ENCODE measurements around the gene CORIN. TPM values are rescaled to one million over a fixed set of nuclear protein-coding genes. Genes with fewer than 3 reads are reported as not detected.
A peak's percentile ranks its signal among the peaks of the same experiment; 100 is the strongest.

The CORIN gene
- total and polyA plus RNA-seq, 2 experiments from 2014 or later, result not detected

GRCh38 chr4:47784222-47784621, 53.6 kb downstream of the CORIN start:
- Histone ChIP-seq H3K79me2 (replicated peaks; ENCODE audit: insufficient read depth) (no peaks in the 10 kb centered on the region), H3K4me2 (no peak overlapping the region), H4K20me1 (replicated peaks; ENCODE audit: insufficient read depth) (no peaks in the 10 kb centered on the region), H3K4me3 (no peak overlapping the region), H3K9me2 (ENCODE audit: insufficient read depth) (no peaks in the 10 kb centered on the region), H3K4me1 (ENCODE audit: insufficient read depth) (no peaks in the 10 kb centered on the region), H2AFZ (no peak overlapping the region), H3K27me3 (ENCODE audit: insufficient read depth) (no peaks in the 10 kb centered on the region), H3K36me3 (ENCODE audit: insufficient read depth) (no peaks in the 10 kb centered on the region), H3K27ac (ENCODE audit: low read depth) (no peak overlapping the region), H3F3A (replicated peaks; ENCODE audit: low read depth) (no peaks in the 10 kb centered on the region)
- TF ChIP-seq STAT1 (IDR thresholded peaks at IDR 0.05; ENCODE audit: unreplicated experiment), result no peak
- H3K27ac Mint-ChIP-seq, result no peak overlapping the region
- H3K36me3 Mint-ChIP-seq (ENCODE audit: low read depth), result no peaks in the 10 kb centered on the region
- DNase-seq (ENCODE audit: low spot score) (no peak), ATAC-seq (no peak)
- H3K4me1 Mint-ChIP-seq, result no peaks in the 10 kb centered on the region
- H3K4me3 Mint-ChIP-seq, result no peak overlapping the region
- no peaks in the 10 kb centered on the region for H3K27me3 Mint-ChIP-seq (ENCODE audit: insufficient read depth, low read depth, poor library complexity)
- peaks cover 2% of the 10 kb centered on the region; the same call in 2 of the 3 replicates for H3K9me3 Mint-ChIP-seq

- no peaks in the 10 kb centered on the region for H3K9me2 ChIP-seq (ENCODE audit: insufficient read depth)
- TF ChIP-seq, protein P1, sequence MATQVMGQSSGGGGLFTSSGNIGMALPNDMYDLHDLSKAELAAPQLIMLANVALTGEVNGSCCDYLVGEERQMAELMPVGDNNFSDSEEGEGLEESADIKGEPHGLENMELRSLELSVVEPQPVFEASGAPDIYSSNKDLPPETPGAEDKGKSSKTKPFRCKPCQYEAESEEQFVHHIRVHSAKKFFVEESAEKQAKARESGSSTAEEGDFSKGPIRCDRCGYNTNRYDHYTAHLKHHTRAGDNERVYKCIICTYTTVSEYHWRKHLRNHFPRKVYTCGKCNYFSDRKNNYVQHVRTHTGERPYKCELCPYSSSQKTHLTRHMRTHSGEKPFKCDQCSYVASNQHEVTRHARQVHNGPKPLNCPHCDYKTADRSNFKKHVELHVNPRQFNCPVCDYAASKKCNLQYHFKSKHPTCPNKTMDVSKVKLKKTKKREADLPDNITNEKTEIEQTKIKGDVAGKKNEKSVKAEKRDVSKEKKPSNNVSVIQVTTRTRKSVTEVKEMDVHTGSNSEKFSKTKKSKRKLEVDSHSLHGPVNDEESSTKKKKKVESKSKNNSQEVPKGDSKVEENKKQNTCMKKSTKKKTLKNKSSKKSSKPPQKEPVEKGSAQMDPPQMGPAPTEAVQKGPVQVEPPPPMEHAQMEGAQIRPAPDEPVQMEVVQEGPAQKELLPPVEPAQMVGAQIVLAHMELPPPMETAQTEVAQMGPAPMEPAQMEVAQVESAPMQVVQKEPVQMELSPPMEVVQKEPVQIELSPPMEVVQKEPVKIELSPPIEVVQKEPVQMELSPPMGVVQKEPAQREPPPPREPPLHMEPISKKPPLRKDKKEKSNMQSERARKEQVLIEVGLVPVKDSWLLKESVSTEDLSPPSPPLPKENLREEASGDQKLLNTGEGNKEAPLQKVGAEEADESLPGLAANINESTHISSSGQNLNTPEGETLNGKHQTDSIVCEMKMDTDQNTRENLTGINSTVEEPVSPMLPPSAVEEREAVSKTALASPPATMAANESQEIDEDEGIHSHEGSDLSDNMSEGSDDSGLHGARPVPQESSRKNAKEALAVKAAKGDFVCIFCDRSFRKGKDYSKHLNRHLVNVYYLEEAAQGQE (IDR thresholded peaks at IDR 0.05; ENCODE audit: unreplicated experiment), result no peak
- no peak overlapping the region for H2AFZ ChIP-seq
- ATAC-seq (no peak), DNase-seq (ENCODE audit: low spot score) (no peak)
- H3K4me1 Mint-ChIP-seq, result peaks cover 4% of the 10 kb centered on the region; the same call in 1 of the 3 replicates
- H3K9me3 Mint-ChIP-seq, result peaks cover 2% of the 10 kb centered on the region; the same call in 2 of the 3 replicates
- H3K79me2 ChIP-seq (replicated peaks; ENCODE audit: insufficient read depth), result no peaks in the 10 kb centered on the region
- H3K27ac ChIP-seq (ENCODE audit: low read depth), result no peak overlapping the region
- H3K4me2 ChIP-seq, result no peak overlapping the region
- no peaks in the 10 kb centered on the region for H4K20me1 ChIP-seq (replicated peaks; ENCODE audit: insufficient read depth)
- H3K36me3 Mint-ChIP-seq (ENCODE audit: low read depth), result no peaks in the 10 kb centered on the region
- no peaks in the 10 kb centered on the region for H3K36me3 ChIP-seq (ENCODE audit: insufficient read depth)
- H3K4me3 ChIP-seq, result no peak overlapping the region
- H3K27ac Mint-ChIP-seq, result no peak overlapping the region
- no peaks in the 10 kb centered on the region for H3K4me1 ChIP-seq (ENCODE audit: insufficient read depth)
- no peaks in the 10 kb centered on the region for H3K27me3 ChIP-seq (ENCODE audit: insufficient read depth)
- H3F3A ChIP-seq (replicated peaks; ENCODE audit: low read depth), result no peaks in the 10 kb centered on the region
- no peaks in the 10 kb centered on the region for H3K27me3 Mint-ChIP-seq (ENCODE audit: insufficient read depth, low read depth, poor library complexity)
- H3K4me3 Mint-ChIP-seq, result no peak overlapping the region
These were observed 61.5 kb downstream of the CORIN start for GRCh38 chr4:47776353-47776752.

- no peaks in the 10 kb centered on the region for H4K20me1 ChIP-seq (replicated peaks; ENCODE audit: insufficient read depth)
- no peak overlapping the region for H3K4me3 ChIP-seq
- DNase-seq (ENCODE audit: low spot score), result peak; percentile 21
- no peak overlapping the region for H3K27ac ChIP-seq (ENCODE audit: low read depth)
- Mint-ChIP-seq H3K27ac (no peak overlapping the region), H3K27me3 (ENCODE audit: insufficient read depth, low read depth, poor library complexity) (no peaks in the 10 kb centered on the region), H3K4me1 (peaks cover 4% of the 10 kb centered on the region; the same call in 1 of the 3 replicates), H3K9me3 (no peaks in the 10 kb centered on the region), H3K36me3 (ENCODE audit: low read depth) (no peaks in the 10 kb centered on the region), H3K4me3 (no peak overlapping the region)
- no peaks in the 10 kb centered on the region for H3K9me2 ChIP-seq (ENCODE audit: insufficient read depth)
- ATAC-seq, result peak; percentile 80
- no peaks in the 10 kb centered on the region for H3F3A ChIP-seq (replicated peaks; ENCODE audit: low read depth)
- no peaks in the 10 kb centered on the region for H3K36me3 ChIP-seq (ENCODE audit: insufficient read depth)
- H3K27me3 ChIP-seq (ENCODE audit: insufficient read depth), result no peaks in the 10 kb centered on the region
- no peaks in the 10 kb centered on the region for H3K79me2 ChIP-seq (replicated peaks; ENCODE audit: insufficient read depth)
- H3K4me2 ChIP-seq, result no peak overlapping the region
- H2AFZ ChIP-seq, result no peak overlapping the region
- no peaks in the 10 kb centered on the region for H3K4me1 ChIP-seq (ENCODE audit: insufficient read depth)
- TF ChIP-seq CTCF (conservative IDR thresholded peaks at IDR 0.05; ENCODE audit: low read depth in 2 of 2) (no peak), JUNB (IDR thresholded peaks at IDR 0.05; ENCODE audit: unreplicated experiment) (no peak), NANOG (IDR thresholded peaks at IDR 0.05; ENCODE audit: borderline replicate concordance) (no peak), ETS1 (IDR thresholded peaks at IDR 0.05) (no peak), CREB1 (CRISPR knock-in tag; IDR thresholded peaks at IDR 0.05; ENCODE audit: low read depth) (no peak), EZH2phosphoT487 (IDR thresholded peaks at IDR 0.05; ENCODE audit: unreplicated experiment) (no peak)
- TF ChIP-seq, protein P1 (IDR thresholded peaks at IDR 0.05; ENCODE audit: unreplicated experiment), result no peak
These were observed 63.8 kb downstream of the CORIN start for GRCh38 chr4:47774079-47774478.

Measured in GM23338 (cell line).